ENCODE results near the gene TIMP1.
"Not testable (repeated sequence)": the region's sequence is repeated elsewhere in the genome, so short reads cannot be mapped to it uniquely, and the experiment has no call there.

The TIMP1 gene

DNA sequence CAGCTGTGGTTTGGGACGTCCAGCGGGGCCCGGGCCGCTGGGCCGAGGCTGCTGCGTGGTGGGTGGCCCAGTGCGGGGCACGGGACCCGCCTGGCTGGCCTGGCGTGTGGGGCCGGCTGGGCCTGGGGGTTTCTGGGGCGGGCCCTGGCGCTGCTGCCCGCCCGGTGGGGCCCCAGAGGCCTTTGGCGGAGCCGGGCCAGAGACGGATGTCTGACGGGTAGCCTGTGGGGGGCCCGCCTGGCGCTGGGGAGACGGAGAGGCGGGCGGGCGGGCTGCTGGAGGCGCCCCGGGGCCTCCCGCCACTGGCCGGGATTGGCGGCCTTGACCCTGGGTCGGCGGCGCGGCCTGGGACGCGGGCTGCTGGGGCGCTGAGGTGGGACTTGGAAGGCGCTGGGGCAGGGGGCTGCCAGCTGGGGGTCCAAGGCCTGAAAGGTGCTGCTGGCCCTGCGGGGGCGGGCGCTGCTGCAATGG is 8.1 kb upstream of the TIMP1 start:
- no peak for DNase-seq

DNA sequence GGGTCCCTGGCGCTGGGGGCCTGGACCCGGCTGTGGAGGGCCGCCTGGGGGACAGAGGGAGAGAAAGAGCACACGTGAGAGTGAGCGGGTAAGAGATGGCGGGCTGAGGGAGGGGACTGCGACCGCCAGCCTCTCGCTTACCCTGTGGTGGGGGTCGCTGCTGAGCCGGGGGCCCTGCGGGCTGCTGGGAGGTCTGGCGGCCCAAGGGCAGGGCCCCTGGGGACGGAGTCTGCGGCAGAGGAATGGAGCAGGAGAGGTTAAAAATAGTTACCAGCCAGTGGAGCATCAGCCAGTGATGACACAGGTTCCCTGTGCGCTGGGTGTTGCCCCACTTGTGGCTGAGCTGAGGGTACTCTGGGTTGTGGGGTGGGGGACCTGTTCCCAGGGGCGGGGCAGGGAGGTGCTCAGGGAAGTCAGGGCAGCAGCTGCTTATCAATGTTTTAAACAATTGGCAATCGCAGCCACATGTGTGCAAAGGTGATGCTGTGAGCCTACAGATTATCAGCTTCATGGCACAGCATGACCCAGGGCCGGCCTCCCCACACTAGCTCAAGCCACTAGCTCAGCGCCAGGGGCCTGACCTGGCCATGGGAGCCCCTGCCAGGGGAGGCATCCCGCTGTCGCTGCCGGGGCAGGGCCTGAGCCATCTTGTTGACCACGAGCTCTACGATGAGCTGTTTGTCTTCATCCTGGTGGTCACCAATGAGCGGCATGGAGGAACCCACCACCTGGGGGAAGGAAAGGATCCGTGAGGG is 7.5 kb upstream of the TIMP1 start:
- no peak for DNase-seq

DNA sequence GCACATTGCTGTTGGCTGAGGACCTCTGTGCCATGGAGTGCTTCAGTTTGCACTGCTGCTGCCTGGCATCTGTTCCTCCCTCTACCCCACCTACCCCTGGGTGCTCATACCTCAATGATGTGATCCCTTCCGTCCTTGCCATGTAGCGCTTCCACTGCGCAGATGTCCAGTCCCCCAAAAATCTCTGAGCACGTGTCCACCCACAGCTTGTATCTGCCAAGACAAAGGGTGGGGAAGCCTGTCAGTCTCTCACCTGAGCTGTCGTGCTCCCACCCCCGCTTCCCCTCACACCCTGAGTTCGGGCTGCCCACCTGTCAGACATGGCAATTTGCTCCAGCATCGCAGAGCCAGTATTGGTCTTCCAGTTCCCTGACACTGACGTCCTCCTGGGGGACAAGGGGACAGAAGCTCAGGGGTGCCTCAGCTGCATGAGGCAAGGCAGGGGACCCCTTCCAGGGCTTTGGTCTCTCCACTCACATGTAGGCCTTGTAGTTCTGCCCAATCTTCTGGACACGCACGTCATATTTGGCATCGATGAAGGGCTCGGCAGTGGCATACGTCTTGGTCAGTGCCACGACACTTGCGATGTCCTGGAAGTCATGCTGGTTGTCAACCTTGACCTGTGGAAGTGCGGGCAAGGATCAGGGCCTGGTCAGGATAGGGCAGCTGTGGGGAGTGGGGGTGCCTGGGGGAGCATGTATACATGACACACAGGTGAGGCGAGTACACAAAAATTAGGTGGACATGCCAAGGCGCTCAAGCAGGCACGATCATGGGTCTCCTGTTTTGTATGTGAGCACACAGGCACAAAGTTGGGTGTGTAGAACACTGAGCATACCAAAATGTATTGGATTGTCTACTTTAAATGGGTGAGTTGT is 6.0 kb upstream of the TIMP1 start:
- no peak for DNase-seq

DNA sequence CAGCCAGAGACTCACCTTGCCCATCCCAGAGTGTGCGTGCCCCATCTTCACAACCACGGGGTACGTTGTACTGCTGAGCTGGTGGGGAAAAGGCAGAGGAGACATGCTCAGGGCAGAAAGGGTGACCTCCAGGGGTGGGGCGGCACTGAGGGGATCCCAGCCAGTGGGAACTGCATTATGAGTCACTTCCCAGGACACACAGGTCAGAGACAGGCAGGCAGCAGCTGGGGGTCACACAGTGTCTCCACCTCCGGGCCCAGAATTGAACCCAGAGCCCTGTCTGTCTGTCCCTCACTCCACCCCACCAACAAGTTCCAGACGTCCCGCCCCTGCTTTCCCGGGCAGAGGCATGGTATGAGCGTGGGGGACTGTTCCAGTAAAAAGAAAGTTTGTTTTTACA is 4.8 kb upstream of the TIMP1 start:
- no peak for DNase-seq

GRCh38 chrX:47577901-47578300 is 4.3 kb upstream of the TIMP1 start:
- no peak for DNase-seq

DNA sequence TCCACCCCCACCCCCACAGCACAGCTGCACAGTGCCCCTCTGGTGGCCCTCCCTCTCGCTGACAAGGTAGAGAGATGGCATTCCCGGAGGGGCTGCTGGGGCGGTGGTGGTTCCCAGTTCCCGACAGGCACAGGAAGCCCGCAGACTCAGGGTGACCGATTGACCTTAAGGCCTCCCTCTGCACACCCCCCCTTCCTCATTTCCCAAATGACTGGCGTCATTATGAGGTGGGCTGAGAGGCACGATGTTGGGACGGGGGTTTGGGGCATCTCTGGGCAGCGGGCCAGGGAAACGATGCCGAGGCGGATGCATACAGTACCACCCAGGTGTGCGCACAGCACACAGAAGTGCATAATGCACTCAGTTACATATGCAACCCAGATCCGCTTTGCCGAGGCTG is 3.5 kb upstream of the TIMP1 start:
- DNase-seq: no peak

- no peak for DNase-seq
These were observed 2.7 kb upstream of the TIMP1 start for GRCh38 chrX:47579537-47579936.

GRCh38 chrX:47583240-47583861 is 1.1 kb downstream of the TIMP1 start:
- no peak for DNase-seq

GRCh38 chrX:47584714-47585113 is 2.5 kb downstream of the TIMP1 start:
- DNase-seq: no peak

GRCh38 chrX:47585273-47585672 is 3.0 kb downstream of the TIMP1 start:
- DNase-seq: no peak

DNA sequence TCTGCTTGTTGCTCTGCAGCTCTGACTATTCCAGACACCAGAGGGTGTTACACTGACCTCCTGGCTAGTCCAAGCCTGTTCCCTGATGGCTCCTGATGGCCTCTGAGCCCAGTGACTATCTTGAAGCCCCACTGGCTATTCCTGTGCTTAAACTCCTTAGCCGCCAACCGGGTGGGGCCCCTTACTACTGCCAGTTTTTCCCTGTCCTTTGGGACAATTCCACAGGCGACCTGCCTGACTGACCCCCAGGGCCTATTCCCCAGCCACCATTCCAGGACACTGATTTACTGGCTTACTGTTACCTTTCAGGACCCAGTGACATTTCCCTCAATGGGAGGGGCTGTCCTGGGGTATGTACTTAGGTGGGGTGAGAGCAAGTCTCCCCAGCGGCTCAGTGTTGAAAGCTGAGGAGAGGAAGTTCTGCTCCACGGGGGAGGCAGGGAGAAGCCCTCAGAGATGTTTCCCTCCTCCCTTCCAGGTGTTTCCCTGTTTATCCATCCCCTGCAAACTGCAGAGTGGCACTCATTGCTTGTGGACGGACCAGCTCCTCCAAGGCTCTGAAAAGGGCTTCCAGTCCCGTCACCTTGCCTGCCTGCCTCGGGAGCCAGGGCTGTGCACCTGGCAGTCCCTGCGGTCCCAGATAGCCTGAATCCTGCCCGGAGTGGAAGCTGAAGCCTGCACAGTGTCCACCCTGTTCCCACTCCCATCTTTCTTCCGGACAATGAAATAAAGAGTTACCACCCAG is 4.0 kb downstream of the TIMP1 start:
- DNase-seq: no peak

GRCh38 chrX:47587091-47587891 is 5.1 kb downstream of the TIMP1 start:
- DNase-seq: no peak

DNA sequence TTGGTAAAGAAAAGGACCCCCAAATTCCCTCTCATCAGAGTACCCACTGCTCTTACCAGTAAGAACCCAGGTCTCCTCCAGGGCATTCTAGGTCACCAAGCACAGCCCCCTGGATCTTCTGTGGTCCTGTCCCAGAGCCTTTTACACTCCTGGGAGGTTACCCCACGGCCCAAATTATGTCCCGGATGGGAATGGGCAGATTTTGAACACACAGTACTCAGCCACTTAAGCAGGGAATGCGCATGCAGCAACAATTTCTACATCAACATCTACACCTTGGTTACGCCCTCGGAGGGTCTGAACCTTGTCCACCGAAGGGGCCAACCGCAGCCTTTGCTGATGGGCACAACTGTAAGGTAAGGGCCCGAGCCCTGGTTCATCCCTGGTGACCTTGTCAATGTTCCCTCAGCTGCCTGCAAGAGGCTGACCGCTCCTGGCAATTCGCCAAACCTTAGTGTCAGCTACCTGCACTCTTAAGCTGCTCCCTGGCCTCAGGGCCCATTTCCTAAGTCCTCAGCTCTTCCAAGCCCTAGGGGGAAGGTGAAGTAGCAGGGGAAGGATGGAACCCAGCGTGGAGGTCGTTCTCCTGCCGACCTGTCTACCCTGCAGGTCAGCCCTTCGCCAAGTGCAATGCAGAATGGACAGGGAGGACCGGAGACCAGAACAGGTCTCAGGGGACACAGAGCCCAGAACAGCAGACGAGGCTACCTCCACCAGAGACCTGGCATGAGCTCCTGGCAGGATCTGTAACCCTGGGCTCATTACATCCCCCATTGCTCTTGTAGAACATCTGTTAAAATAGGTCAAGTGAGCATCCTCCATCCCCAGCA is 5.9 kb downstream of the TIMP1 start:
- no peak for DNase-seq

- DNase-seq: no peak
These were observed 8.7 kb downstream of the TIMP1 start for GRCh38 chrX:47590984-47591383.

GRCh38 chrX:47593522-47593921 is 11.3 kb downstream of the TIMP1 start:
- no peak for DNase-seq

DNA sequence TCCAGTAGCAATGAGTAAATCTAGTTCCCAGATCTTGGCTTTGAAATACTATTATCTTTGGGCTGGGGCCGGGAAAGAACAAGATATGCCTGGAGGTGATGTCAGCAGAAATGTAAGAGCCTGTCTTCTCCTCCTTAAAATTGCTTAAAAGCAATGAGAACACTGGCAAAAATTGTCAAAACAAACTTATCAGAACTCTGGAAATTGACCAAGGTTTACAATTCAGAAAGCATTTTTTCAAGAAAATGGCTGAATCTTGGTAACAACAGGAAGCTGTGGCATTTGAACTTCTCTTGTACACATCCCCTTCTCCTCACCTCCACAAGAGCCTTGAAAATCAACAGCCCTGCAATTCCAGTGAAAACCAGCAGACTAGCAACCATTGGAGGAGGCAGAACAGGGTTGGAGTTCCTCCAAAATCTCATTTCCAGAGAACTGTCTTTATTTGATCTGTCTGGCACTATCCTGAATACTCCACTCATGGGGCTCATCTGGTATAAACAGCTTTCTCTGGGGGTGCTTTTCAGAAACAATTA is 13.5 kb downstream of the TIMP1 start:
- no peak for DNase-seq

DNA sequence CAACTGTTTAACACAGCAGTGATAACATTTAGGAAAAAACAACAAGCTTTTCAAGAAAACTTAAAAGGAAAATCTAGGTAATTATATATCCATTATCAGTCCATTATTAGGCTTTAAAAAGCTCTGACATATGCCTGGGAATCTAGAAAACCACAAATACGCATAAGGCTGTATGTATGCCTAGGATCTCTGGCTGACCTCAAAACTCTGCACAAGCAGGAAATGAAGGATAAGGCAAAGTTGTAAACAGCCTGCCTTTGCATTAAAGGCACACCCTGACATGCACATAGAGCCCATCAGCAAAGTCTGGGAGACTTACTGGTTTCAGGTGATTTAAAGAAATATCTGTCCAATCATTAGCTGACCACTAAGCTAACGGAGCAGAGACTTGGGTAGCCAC is 14.0 kb downstream of the TIMP1 start:
- no peak for DNase-seq

GRCh38 chrX:47597222-47597621 is 15.0 kb downstream of the TIMP1 start:
- DNase-seq: no peak

- DNase-seq: not testable (repeated sequence)
These were observed 20.9 kb downstream of the TIMP1 start for GRCh38 chrX:47603125-47603524.

GRCh38 chrX:47605024-47605423 is 22.8 kb downstream of the TIMP1 start:
- peak; percentile 22 for DNase-seq

GRCh38 chrX:47607091-47607490 is 24.9 kb downstream of the TIMP1 start:
- no peak for DNase-seq
